Skeletal muscle tissue (tissue), 4 donors: ENCODE results near the gene NECTIN3. TPM values are rescaled to one million over a fixed set of nuclear protein-coding genes. Genes with fewer than 3 reads are reported as not detected.

ENCODE experiments used
- H3K27ac ChIP-seq: one replicate; pipeline ENCODE4 v1.7.0; 2013; ENCODE audit warnings: mild to moderate bottlenecking, low read depth, low read length, inconsistent platforms
- H3K27me3 ChIP-seq, 3 donors: one replicate each; pipeline ENCODE4 v1.7.0; 2013; ENCODE audit warnings: low read length in 3 of 3; ENCODE audit not compliant: control insufficient read depth in 3 of 3, insufficient read depth in 3 of 3
- H3K36me3 ChIP-seq, 3 donors: one replicate each; pipeline ENCODE4 v1.7.0; 2013; ENCODE audit warnings: low read length in 3 of 3; ENCODE audit not compliant: control insufficient read depth in 3 of 3, insufficient read depth in 3 of 3
- H3K4me1 ChIP-seq, 3 donors: one replicate each; pipeline ENCODE4 v1.7.0; 2013; ENCODE audit warnings: low read length in 3 of 3, mild to moderate bottlenecking in 3 of 3; ENCODE audit not compliant: control insufficient read depth in 3 of 3, insufficient read depth in 3 of 3
- H3K4me3 ChIP-seq, 3 donors: one replicate each; pipeline ENCODE4 v1.7.0; 2013; ENCODE audit warnings: low read length in 3 of 3
- H3K9ac ChIP-seq, 3 donors: one replicate each; pipeline ENCODE4 v1.7.0; 2013; ENCODE audit warnings: low read length in 3 of 3, mild to moderate bottlenecking in 3 of 3, moderate library complexity in 2 of 3, low read depth in 1 of 3
- H3K9me3 ChIP-seq, 3 donors: one replicate each; pipeline ENCODE4 v1.7.0; 2013; ENCODE audit warnings: low read length in 3 of 3; ENCODE audit not compliant: control insufficient read depth in 3 of 3
- total RNA-seq: library from RNA; depleted of rRNA; stranded (reverse); fragments of >200 nt; gene quantifications from one replicate; pipeline ENCODE4 v1.2.3, GENCODE V29; 2014
- donor health status: Osteomylitis.

NECTIN3 gene, protein sequence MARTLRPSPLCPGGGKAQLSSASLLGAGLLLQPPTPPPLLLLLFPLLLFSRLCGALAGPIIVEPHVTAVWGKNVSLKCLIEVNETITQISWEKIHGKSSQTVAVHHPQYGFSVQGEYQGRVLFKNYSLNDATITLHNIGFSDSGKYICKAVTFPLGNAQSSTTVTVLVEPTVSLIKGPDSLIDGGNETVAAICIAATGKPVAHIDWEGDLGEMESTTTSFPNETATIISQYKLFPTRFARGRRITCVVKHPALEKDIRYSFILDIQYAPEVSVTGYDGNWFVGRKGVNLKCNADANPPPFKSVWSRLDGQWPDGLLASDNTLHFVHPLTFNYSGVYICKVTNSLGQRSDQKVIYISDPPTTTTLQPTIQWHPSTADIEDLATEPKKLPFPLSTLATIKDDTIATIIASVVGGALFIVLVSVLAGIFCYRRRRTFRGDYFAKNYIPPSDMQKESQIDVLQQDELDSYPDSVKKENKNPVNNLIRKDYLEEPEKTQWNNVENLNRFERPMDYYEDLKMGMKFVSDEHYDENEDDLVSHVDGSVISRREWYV
- 39.1 TPM for total RNA-seq

DNA sequence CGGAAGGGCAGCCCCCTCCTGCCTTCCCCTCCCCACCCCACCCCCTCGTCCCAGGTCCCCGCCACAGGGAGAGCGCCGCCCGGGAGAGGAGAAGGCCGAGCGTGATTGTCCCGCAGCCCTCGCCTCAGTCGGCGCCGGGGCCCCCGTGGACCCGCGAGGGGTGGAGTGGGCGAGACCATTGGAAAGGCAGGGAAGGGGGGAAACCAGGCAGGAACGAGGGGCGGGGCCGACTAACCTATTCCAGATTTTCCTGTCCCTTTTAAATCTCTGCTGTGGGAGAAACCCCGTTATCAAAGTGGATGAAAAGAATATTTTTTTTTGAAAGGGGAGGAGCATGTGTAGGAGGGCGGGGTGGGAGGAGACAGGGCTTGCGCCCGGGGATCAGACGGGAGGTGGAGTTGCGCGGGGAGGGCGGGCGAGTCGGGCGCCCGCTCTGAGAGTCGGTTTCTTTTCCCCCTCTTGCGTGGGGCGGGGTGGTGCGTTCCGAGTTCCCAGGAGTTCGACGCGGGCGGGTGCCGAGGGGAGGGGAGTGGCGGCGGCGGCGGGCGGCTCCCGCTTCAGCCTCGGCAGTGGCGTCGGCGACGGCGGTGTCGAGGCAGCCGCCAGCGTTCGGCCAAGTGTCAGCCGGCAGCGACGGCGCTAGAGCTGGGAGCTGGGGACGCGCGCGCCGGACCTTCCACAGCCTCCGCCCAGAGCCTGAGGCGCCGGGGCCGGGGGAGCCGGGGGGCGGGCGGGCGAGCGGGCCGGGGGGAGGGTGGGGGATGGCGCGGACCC lies at the start of gene NECTIN3:
Gene NECTIN3, plus strand, starts transcription at position 560 of the 774 bp plus-strand sequence. Its CDS starts 202 bp downstream, at position 762.
- H3K4me1 ChIP-seq, result peaks cover 7 to 25% (median 12%) of the 10 kb centered on the region in 3 donors
- H3K27ac ChIP-seq, result peak within 1 kb of the TSS; percentile 72
- H3K36me3 ChIP-seq, result no peaks in the 10 kb centered on the region
- peaks cover 0 to 7% (median 3%) of the 10 kb centered on the region in 3 donors for H3K27me3 ChIP-seq
- H3K4me3 ChIP-seq, result peak within 1 kb of the TSS; percentile 84 to 93 (median 87)
- H3K9ac ChIP-seq, result peak within 1 kb of the TSS; percentile 69 to 81 (median 80)
- H3K9me3 ChIP-seq, result no peaks in the 10 kb centered on the region

DNA sequence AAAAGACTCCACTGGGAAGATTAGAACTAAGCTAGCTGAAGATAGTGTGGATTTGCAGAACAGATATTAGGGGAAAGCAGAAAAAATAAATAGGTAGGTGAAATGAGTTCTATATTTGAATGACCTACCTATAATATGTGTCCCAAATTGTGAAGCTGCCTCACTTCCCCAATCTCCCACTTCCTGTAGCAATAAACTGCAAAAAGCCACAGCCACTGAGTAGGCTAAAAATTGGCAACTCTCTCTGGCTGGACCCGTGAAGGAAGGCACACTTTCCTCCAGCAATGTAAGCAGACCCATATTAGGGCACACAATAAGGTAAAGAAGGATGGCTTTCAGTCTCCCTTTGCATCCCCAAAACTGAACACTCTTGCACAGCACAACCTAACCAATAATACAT lies 43.7 kb upstream of the NECTIN3 start:
- Histone ChIP-seq H3K4me3 (no peak overlapping the region), H3K4me1 (no peaks in the 10 kb centered on the region), H3K36me3 (no peaks in the 10 kb centered on the region), H3K9me3 (no peaks in the 10 kb centered on the region), H3K9ac (no peak overlapping the region), H3K27ac (no peak overlapping the region), H3K27me3 (no peaks in the 10 kb centered on the region)

DNA sequence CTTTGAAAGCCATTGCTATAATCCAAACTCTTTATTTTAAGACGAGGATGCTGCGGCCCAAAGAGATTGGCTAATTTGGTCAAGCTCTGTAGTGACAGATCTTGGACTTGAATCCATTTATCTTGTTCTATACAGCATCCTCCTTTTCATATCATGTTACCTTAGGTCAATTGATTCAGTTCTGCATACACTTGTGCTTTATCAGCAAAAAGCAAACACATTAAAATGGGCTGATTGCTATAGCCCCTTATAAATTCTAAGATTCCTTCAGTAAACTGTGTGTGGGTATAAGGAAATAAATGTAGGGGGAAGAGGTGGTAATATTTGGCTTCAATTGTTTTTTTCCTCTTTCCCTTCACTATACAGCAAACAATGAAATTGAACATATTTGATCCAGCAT lies 40.1 kb upstream of the NECTIN3 start:
- Histone ChIP-seq H3K4me1 (no peaks in the 10 kb centered on the region), H3K9ac (no peak overlapping the region), H3K36me3 (no peaks in the 10 kb centered on the region), H3K27me3 (no peaks in the 10 kb centered on the region), H3K9me3 (peaks cover 0 to 5% (median 0%) of the 10 kb centered on the region in 3 donors), H3K4me3 (no peak overlapping the region), H3K27ac (no peak overlapping the region)

DNA sequence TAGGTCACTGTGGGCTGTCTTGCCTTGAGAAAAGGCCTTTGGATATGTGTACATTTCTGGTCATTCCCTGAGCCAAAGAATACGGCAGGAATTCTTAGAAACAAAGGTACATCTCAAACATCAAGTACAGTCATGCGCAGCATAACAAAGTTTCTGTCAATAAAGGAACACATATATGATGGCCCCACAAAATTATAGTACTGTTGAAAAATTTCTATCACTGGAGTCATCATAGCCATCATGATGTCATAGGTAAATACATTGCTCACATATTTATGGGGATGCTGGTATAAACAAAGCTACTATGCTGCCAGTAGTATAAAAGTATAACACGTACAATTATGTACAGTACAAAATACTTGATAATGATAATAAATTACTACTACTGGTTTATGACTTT lies 38.9 kb upstream of the NECTIN3 start:
- H3K4me3 ChIP-seq, result no peak overlapping the region
- H3K9me3 ChIP-seq, result peaks cover 0 to 5% (median 3%) of the 10 kb centered on the region in 3 donors
- H3K4me1 ChIP-seq, result no peaks in the 10 kb centered on the region
- H3K36me3 ChIP-seq, result no peaks in the 10 kb centered on the region
- H3K27me3 ChIP-seq, result no peaks in the 10 kb centered on the region
- no peak overlapping the region for H3K9ac ChIP-seq
- H3K27ac ChIP-seq, result no peak overlapping the region

- Histone ChIP-seq H3K9me3 (peaks cover 0 to 5% (median 5%) of the 10 kb centered on the region in 3 donors), H3K27ac (no peak overlapping the region), H3K9ac (no peak overlapping the region), H3K36me3 (no peaks in the 10 kb centered on the region), H3K4me3 (no peak overlapping the region), H3K27me3 (no peaks in the 10 kb centered on the region), H3K4me1 (no peaks in the 10 kb centered on the region)
Observed at GRCh38 chr3:111033470-111034050, 38.1 kb upstream of the NECTIN3 start.

- H3K4me3 ChIP-seq, result no peak overlapping the region
- H3K4me1 ChIP-seq, result no peaks in the 10 kb centered on the region
- H3K27me3 ChIP-seq, result no peaks in the 10 kb centered on the region
- H3K36me3 ChIP-seq, result no peaks in the 10 kb centered on the region
- H3K9ac ChIP-seq, result no peak overlapping the region
- peaks cover 0 to 5% (median 5%) of the 10 kb centered on the region in 3 donors for H3K9me3 ChIP-seq
- no peak overlapping the region for H3K27ac ChIP-seq
Observed at GRCh38 chr3:111035316-111035715, 36.3 kb upstream of the NECTIN3 start.

DNA sequence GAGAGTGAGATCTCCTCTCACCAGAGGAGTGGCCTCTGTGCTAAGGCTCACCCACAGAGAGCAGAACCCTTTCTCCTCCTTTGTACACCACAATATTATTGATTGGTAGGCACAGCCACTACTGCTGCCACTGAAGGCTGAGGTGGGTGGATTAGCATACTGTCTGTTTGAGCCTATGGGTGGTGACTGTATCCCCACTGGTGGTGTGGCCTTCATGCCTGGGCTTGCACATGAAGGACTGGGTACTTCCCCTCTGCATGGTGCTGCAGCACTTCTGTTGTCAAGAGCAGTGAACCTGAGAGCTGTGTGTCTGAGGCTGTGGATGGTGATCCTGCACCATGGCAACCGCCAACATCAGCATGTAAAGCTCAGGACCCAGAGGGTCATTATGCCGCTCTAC lies 35.7 kb upstream of the NECTIN3 start:
- Histone ChIP-seq H3K4me3 (no peak overlapping the region), H3K4me1 (no peaks in the 10 kb centered on the region), H3K36me3 (no peaks in the 10 kb centered on the region), H3K27me3 (no peaks in the 10 kb centered on the region), H3K27ac (no peak overlapping the region), H3K9ac (no peak overlapping the region), H3K9me3 (peaks cover 0 to 5% (median 5%) of the 10 kb centered on the region in 3 donors)

DNA sequence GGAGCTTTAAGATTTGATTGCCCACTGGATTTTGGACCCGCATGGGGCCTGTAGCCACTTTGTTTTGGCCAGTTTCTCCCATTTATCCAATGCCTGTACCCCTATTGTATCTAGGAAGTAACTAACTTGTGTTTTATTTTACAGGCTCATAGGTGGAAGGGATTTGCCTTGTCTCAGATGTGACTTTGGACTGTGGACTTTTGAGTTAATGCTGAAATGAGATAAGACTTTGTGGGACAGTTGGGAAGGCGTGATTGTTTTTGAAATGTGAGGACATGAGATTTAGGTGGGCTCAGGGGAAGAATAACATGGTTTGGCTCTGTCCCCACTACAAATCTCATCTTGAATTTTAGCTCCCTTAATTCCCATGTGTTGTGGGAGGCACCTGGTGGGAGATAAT lies 30.7 kb upstream of the NECTIN3 start:
- Histone ChIP-seq H3K36me3 (no peaks in the 10 kb centered on the region), H3K9me3 (peaks cover 0 to 5% (median under 1%) of the 10 kb centered on the region in 3 donors), H3K4me1 (no peaks in the 10 kb centered on the region), H3K9ac (no peak overlapping the region), H3K27me3 (no peaks in the 10 kb centered on the region), H3K4me3 (no peak overlapping the region), H3K27ac (no peak overlapping the region)

- no peak overlapping the region for H3K27ac ChIP-seq
- no peak overlapping the region for H3K9ac ChIP-seq
- no peaks in the 10 kb centered on the region for H3K4me1 ChIP-seq
- no peaks in the 10 kb centered on the region for H3K9me3 ChIP-seq
- no peaks in the 10 kb centered on the region for H3K27me3 ChIP-seq
- H3K36me3 ChIP-seq, result no peaks in the 10 kb centered on the region
- no peak overlapping the region for H3K4me3 ChIP-seq
Observed at GRCh38 chr3:111045564-111045963, 26.1 kb upstream of the NECTIN3 start.
